ENCODE data around the gene PPP1CB. TPM values are rescaled to one million over a fixed set of nuclear protein-coding genes. Genes with fewer than 3 reads are reported as not detected.

The PPP1CB gene
- total RNA-seq, 2 experiments from 2014 or later = 48.5 to 144 TPM

DNA sequence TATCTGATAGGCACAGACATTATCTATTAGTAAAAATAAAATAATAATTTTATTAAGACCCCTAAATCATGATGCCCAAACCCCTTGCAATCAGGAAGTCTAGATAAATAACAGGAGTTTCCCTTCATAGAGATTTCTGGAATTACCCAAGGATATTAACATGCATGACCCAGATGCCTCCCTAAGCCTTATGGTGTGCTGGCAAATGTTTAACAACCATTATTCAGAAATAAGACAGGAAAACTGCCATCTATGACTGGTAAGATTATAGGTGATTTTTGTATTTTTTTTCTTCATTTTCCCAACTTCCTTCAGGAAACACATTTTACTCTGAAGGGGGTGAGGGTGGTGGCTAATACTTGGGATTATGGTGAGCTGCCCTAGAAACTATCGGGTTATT, 2.7 kb upstream of the PPP1CB start:
- TF ChIP-seq EZH2phosphoT487 (IDR thresholded peaks at IDR 0.05; ENCODE audit: borderline replicate concordance, low read depth, low read length) = no peak
- TF ChIP-seq, protein P1, sequence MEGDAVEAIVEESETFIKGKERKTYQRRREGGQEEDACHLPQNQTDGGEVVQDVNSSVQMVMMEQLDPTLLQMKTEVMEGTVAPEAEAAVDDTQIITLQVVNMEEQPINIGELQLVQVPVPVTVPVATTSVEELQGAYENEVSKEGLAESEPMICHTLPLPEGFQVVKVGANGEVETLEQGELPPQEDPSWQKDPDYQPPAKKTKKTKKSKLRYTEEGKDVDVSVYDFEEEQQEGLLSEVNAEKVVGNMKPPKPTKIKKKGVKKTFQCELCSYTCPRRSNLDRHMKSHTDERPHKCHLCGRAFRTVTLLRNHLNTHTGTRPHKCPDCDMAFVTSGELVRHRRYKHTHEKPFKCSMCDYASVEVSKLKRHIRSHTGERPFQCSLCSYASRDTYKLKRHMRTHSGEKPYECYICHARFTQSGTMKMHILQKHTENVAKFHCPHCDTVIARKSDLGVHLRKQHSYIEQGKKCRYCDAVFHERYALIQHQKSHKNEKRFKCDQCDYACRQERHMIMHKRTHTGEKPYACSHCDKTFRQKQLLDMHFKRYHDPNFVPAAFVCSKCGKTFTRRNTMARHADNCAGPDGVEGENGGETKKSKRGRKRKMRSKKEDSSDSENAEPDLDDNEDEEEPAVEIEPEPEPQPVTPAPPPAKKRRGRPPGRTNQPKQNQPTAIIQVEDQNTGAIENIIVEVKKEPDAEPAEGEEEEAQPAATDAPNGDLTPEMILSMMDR (conservative IDR thresholded peaks at IDR 0.05; ENCODE audit: low read length) = no peak
- Histone ChIP-seq H3K36me3 (ENCODE audit: insufficient read depth, low read length) (no peaks in the 10 kb centered on the region), H3K9me2 (ENCODE audit: insufficient read depth, low read length) (no peaks in the 10 kb centered on the region), H3K9me3 (ENCODE audit: low read length) (no peaks in the 10 kb centered on the region), H3K27ac (ENCODE audit: low read depth, low read length, poor library complexity, severe bottlenecking) (no peak overlapping the region), H3K79me2 (ENCODE audit: insufficient read depth, low read depth, low read length) (peaks cover 28% of the 10 kb centered on the region), H2AFZ (ENCODE audit: low read length) (no peak overlapping the region), H3K4me3 (ENCODE audit: low read depth, low read length, poor library complexity, severe bottlenecking) (no peak overlapping the region), H4K20me1 (ENCODE audit: insufficient read depth, low read length) (no peaks in the 10 kb centered on the region), H3K4me1 (ENCODE audit: insufficient read depth, low read length, poor library complexity, severe bottlenecking) (peaks cover 14% of the 10 kb centered on the region), H3K4me2 (ENCODE audit: low read length) (no peak overlapping the region)
- no TSS peak for BruUV-seq (replicated peaks)
- intact Hi-C loops (cut with micrococcal nuclease; ENCODE audit: unreplicated experiment) = no loop called here
- ChIA-PET CTCF (ENCODE audit: unreplicated experiment) (interaction anchor here (0.5 kb wide), 1 partner anchor 156 kb away, joined by 5 read pairs; no protein-coding TSS in a partner anchor), POLR2A (no interaction called here)
- no peak for DNase-seq (ENCODE audit: low spot score)

DNA sequence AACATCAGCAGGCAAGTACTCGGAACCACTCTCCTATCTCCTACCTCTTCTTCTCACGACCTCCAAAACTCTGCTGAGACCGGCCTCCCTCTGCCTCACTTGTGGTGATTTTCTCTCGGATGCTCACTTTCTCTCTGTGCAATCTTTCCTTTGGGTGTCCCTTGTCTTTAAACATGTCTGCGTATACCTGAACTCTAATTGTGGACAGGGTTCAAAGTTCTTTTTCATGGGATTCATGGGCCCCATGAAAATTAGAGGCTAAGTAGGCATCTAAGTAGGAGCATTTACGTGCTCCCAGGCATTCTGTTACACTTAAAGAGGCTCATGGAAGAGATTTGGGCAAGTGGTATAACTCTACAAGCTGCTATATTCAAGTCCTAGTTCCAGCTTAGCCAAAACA, 2.1 kb upstream of the PPP1CB start:
- Histone ChIP-seq H3K27ac (ENCODE audit: low read depth, low read length, poor library complexity, severe bottlenecking) (no peak overlapping the region), H2AFZ (ENCODE audit: low read length) (peak overlapping the region; percentile 72; the same call in 1 of the 2 replicates), H3K4me1 (ENCODE audit: insufficient read depth, low read length, poor library complexity, severe bottlenecking) (peaks cover 17% of the 10 kb centered on the region), H4K20me1 (ENCODE audit: insufficient read depth, low read length) (peaks cover 3% of the 10 kb centered on the region), H3K36me3 (ENCODE audit: insufficient read depth, low read length) (0 out of 2 replicates have a peak, but pooled peaks cover 2% of the 10 kb centered on the region), H3K9me2 (ENCODE audit: insufficient read depth, low read length) (no peaks in the 10 kb centered on the region), H3K4me3 (ENCODE audit: low read depth, low read length, poor library complexity, severe bottlenecking) (no peak overlapping the region), H3K79me2 (ENCODE audit: insufficient read depth, low read depth, low read length) (peaks cover 34% of the 10 kb centered on the region), H3K4me2 (ENCODE audit: low read length) (peak overlapping the region; percentile 94; the same call in 1 of the 2 replicates), H3K9me3 (ENCODE audit: low read length) (no peaks in the 10 kb centered on the region)
- TF ChIP-seq, protein P1 (conservative IDR thresholded peaks at IDR 0.05; ENCODE audit: low read length) = no peak
- TF ChIP-seq EZH2phosphoT487 (IDR thresholded peaks at IDR 0.05; ENCODE audit: borderline replicate concordance, low read depth, low read length) = no peak
- intact Hi-C loops (cut with micrococcal nuclease; ENCODE audit: unreplicated experiment) = no loop called here
- ChIA-PET CTCF (ENCODE audit: unreplicated experiment) (no interaction called here), POLR2A (interaction anchor here (0.7 to 1.5 kb wide), 2 partner anchors 8 to 146 kb away, joined by 4 to 6 read pairs; partner anchors contain the start of gene WDR43)
- DNase-seq (ENCODE audit: low spot score) = no peak
- no TSS peak for BruUV-seq (replicated peaks)
